ENCODE results near the gene CHFR. TPM values are rescaled to one million over a fixed set of nuclear protein-coding genes. Genes with fewer than 3 reads are reported as not detected.

CHFR gene
- total and polyA plus RNA-seq, 9 of the 15 experiments (the other 6 are each of a cell fraction or from before 2014, with no cell fraction given) = 0.61 to 33.9 (median 19.3) TPM

- no peak for TF ChIP-seq TFAM (CRISPR knock-in tag; conservative IDR thresholded peaks at IDR 0.05)
- no peak for TF ChIP-seq POLR2AphosphoS5 (IDR thresholded peaks at IDR 0.05; ENCODE audit: control insufficient read depth, insufficient read depth, low read depth, low read length)
- no peak for TF ChIP-seq SMAD4 (CRISPR knock-in tag; conservative IDR thresholded peaks at IDR 0.05)
- TF ChIP-seq ZNF695 (CRISPR knock-in tag; IDR thresholded peaks at IDR 0.05) = no peak
- TF ChIP-seq SAFB (IDR thresholded peaks at IDR 0.05; ENCODE audit: borderline replicate concordance, low read depth, low read length) = no peak
- no peak for TF ChIP-seq SREBF1 (IDR thresholded peaks at IDR 0.05; ENCODE audit: borderline replicate concordance, low read depth, low read length)
- no peak for TF ChIP-seq NFRKB (IDR thresholded peaks at IDR 0.05; ENCODE audit: low read depth)
- TF ChIP-seq ZNF318 (IDR thresholded peaks at IDR 0.05; ENCODE audit: borderline replicate concordance in 1 of 2, low read depth in 1 of 2) = no peak
- no peak for TF ChIP-seq SUPT5H (IDR thresholded peaks at IDR 0.05)
- no peak for TF ChIP-seq NUFIP1 (IDR thresholded peaks at IDR 0.05; ENCODE audit: partially characterized antibody)
- no peak for TF ChIP-seq TEAD4 (IDR thresholded peaks at IDR 0.05; ENCODE audit: low read length)
- no peak for TF ChIP-seq TEAD4 (CRISPR knock-in tag; IDR thresholded peaks at IDR 0.05; ENCODE audit: borderline replicate concordance)
- TF ChIP-seq ZNF175 (CRISPR knock-in tag; IDR thresholded peaks at IDR 0.05; ENCODE audit: low read depth) = no peak
- no peak for TF ChIP-seq TRIM24 (IDR thresholded peaks at IDR 0.05)
- peak; percentile 28; the same call in 1 of the 2 replicates for TF ChIP-seq RAD51 (IDR thresholded peaks at IDR 0.05; ENCODE audit: borderline replicate concordance, low read depth)
- no peak for TF ChIP-seq CHAMP1 (IDR thresholded peaks at IDR 0.05)
- TF ChIP-seq ARID2 (IDR thresholded peaks at IDR 0.05) = no peak
- no peak for TF ChIP-seq MAFK (IDR thresholded peaks at IDR 0.05; ENCODE audit: low read length)
- no peak for TF ChIP-seq ZBTB1 (CRISPR knock-in tag; IDR thresholded peaks at IDR 0.05; ENCODE audit: borderline replicate concordance, low read depth)
These were observed 44.9 kb downstream of the CHFR start (continued) for GRCh38 chr12:132842449-132843045.

All from K562 (cell line).